ENCODE results near the gene OSBPL10. TPM values are rescaled to one million over a fixed set of nuclear protein-coding genes. Genes with fewer than 3 reads are reported as not detected.

Gene OSBPL10
- total RNA-seq, 2 experiments from 2014 or later, result 0.09 to 0.22 TPM

GRCh38 chr3:31896026-31896425 is 85.0 kb downstream of the OSBPL10 start:
- ATAC-seq (ENCODE audit: low read depth) (no peak), DNase-seq (no peak)
- Mint-ChIP-seq H3K27ac (no peak overlapping the region), H3K4me3 (no peak overlapping the region), H3K27me3 (peaks cover 3% of the 10 kb centered on the region), H3K9me3 (no peaks in the 10 kb centered on the region), H3K4me1 (peaks cover 6% of the 10 kb centered on the region), H3K36me3 (peaks cover 1% of the 10 kb centered on the region)
- POLR2A ChIA-PET, result no interaction called here

- Mint-ChIP-seq H3K27me3 (peaks cover 3% of the 10 kb centered on the region), H3K4me1 (peaks cover 4% of the 10 kb centered on the region), H3K4me3 (no peak overlapping the region), H3K9me3 (no peaks in the 10 kb centered on the region), H3K27ac (no peak overlapping the region), H3K36me3 (peaks cover 1% of the 10 kb centered on the region)
- DNase-seq, result no peak
- POLR2A ChIA-PET, result no interaction called here
- ATAC-seq (ENCODE audit: low read depth), result no peak
Observed at GRCh38 chr3:31895471-31895870, 85.6 kb downstream of the OSBPL10 start.

- no peak for DNase-seq
- Mint-ChIP-seq H3K27me3 (peaks cover 3% of the 10 kb centered on the region), H3K4me1 (peaks cover 1% of the 10 kb centered on the region), H3K27ac (no peak overlapping the region), H3K9me3 (no peaks in the 10 kb centered on the region), H3K4me3 (no peak overlapping the region), H3K36me3 (no peaks in the 10 kb centered on the region)
- ATAC-seq (ENCODE audit: low read depth), result no peak
- POLR2A ChIA-PET, result no interaction called here
Observed at GRCh38 chr3:31892916-31893573, 88.0 kb downstream of the OSBPL10 start.

GRCh38 chr3:31892500-31892899 is 88.6 kb downstream of the OSBPL10 start:
- Mint-ChIP-seq H3K27ac (no peak overlapping the region), H3K9me3 (no peaks in the 10 kb centered on the region), H3K4me1 (peaks cover 1% of the 10 kb centered on the region), H3K36me3 (no peaks in the 10 kb centered on the region), H3K4me3 (no peak overlapping the region), H3K27me3 (peaks cover 3% of the 10 kb centered on the region)
- DNase-seq (no peak), ATAC-seq (ENCODE audit: low read depth) (no peak)
- POLR2A ChIA-PET, result no interaction called here

GRCh38 chr3:31891876-31892455 is 89.1 kb downstream of the OSBPL10 start:
- POLR2A ChIA-PET, result no interaction called here
- H3K27ac Mint-ChIP-seq, result no peak overlapping the region
- no peaks in the 10 kb centered on the region for H3K36me3 Mint-ChIP-seq
- peaks cover 1% of the 10 kb centered on the region for H3K4me1 Mint-ChIP-seq
- H3K4me3 Mint-ChIP-seq, result no peak overlapping the region
- ATAC-seq (ENCODE audit: low read depth) (no peak), DNase-seq (no peak)
- H3K9me3 Mint-ChIP-seq, result no peaks in the 10 kb centered on the region
- H3K27me3 Mint-ChIP-seq, result no peaks in the 10 kb centered on the region

- POLR2A ChIA-PET, result no interaction called here
- Mint-ChIP-seq H3K4me1 (peaks cover 1% of the 10 kb centered on the region), H3K9me3 (no peaks in the 10 kb centered on the region), H3K27me3 (no peaks in the 10 kb centered on the region), H3K36me3 (no peaks in the 10 kb centered on the region), H3K27ac (no peak overlapping the region), H3K4me3 (no peak overlapping the region)
- ATAC-seq (ENCODE audit: low read depth) (no peak), DNase-seq (no peak)
Observed at GRCh38 chr3:31890742-31891469, 90.2 kb downstream of the OSBPL10 start.

GRCh38 chr3:31890007-31890406 is 91.1 kb downstream of the OSBPL10 start:
- no peak for DNase-seq
- H3K36me3 Mint-ChIP-seq, result no peaks in the 10 kb centered on the region
- no peaks in the 10 kb centered on the region for H3K27me3 Mint-ChIP-seq
- no peaks in the 10 kb centered on the region for H3K9me3 Mint-ChIP-seq
- POLR2A ChIA-PET, result no interaction called here
- no peak overlapping the region for H3K27ac Mint-ChIP-seq
- peaks cover 1% of the 10 kb centered on the region for H3K4me1 Mint-ChIP-seq
- H3K4me3 Mint-ChIP-seq, result no peak overlapping the region
- ATAC-seq (ENCODE audit: low read depth), result no peak

- ATAC-seq (ENCODE audit: low read depth), result no peak
- no peak for DNase-seq
- Mint-ChIP-seq H3K9me3 (no peaks in the 10 kb centered on the region), H3K27me3 (no peaks in the 10 kb centered on the region), H3K4me3 (no peak overlapping the region), H3K36me3 (no peaks in the 10 kb centered on the region), H3K27ac (no peak overlapping the region), H3K4me1 (no peaks in the 10 kb centered on the region)
- POLR2A ChIA-PET, result no interaction called here
Observed at GRCh38 chr3:31885235-31885634, 95.8 kb downstream of the OSBPL10 start.

- POLR2A ChIA-PET, result no interaction called here
- H3K9me3 Mint-ChIP-seq, result no peaks in the 10 kb centered on the region
- H3K36me3 Mint-ChIP-seq, result no peaks in the 10 kb centered on the region
- no peaks in the 10 kb centered on the region for H3K27me3 Mint-ChIP-seq
- DNase-seq (no peak), ATAC-seq (ENCODE audit: low read depth) (no peak)
- no peak overlapping the region for H3K27ac Mint-ChIP-seq
- H3K4me1 Mint-ChIP-seq, result no peaks in the 10 kb centered on the region
- H3K4me3 Mint-ChIP-seq, result no peak overlapping the region
Observed at GRCh38 chr3:31884251-31884650, 96.8 kb downstream of the OSBPL10 start.

GRCh38 chr3:31882895-31883294 is 98.2 kb downstream of the OSBPL10 start:
- H3K4me1 Mint-ChIP-seq, result no peaks in the 10 kb centered on the region
- DNase-seq (no peak), ATAC-seq (ENCODE audit: low read depth) (no peak)
- POLR2A ChIA-PET, result interaction anchor here (0.7 kb wide), 1 partner anchor 58 kb away, joined by 3 read pairs; no protein-coding TSS in a partner anchor
- H3K36me3 Mint-ChIP-seq, result no peaks in the 10 kb centered on the region
- H3K27me3 Mint-ChIP-seq, result no peaks in the 10 kb centered on the region
- H3K27ac Mint-ChIP-seq, result no peak overlapping the region
- no peak overlapping the region for H3K4me3 Mint-ChIP-seq
- no peaks in the 10 kb centered on the region for H3K9me3 Mint-ChIP-seq

- no peaks in the 10 kb centered on the region for H3K4me1 Mint-ChIP-seq
- no peak for ATAC-seq (ENCODE audit: low read depth)
- no peak for DNase-seq
- POLR2A ChIA-PET, result no interaction called here
- H3K27ac Mint-ChIP-seq, result no peak overlapping the region
- no peaks in the 10 kb centered on the region for H3K27me3 Mint-ChIP-seq
- H3K9me3 Mint-ChIP-seq, result no peaks in the 10 kb centered on the region
- H3K4me3 Mint-ChIP-seq, result no peak overlapping the region
- no peaks in the 10 kb centered on the region for H3K36me3 Mint-ChIP-seq
Observed at GRCh38 chr3:31882431-31882830, 98.6 kb downstream of the OSBPL10 start.

GRCh38 chr3:31880482-31881078 is 100.5 kb downstream of the OSBPL10 start:
- H3K4me1 Mint-ChIP-seq, result no peaks in the 10 kb centered on the region
- H3K27ac Mint-ChIP-seq, result no peak overlapping the region
- H3K36me3 Mint-ChIP-seq, result no peaks in the 10 kb centered on the region
- H3K9me3 Mint-ChIP-seq, result no peaks in the 10 kb centered on the region
- ATAC-seq (ENCODE audit: low read depth) (no peak), DNase-seq (no peak)
- H3K27me3 Mint-ChIP-seq, result no peaks in the 10 kb centered on the region
- POLR2A ChIA-PET, result no interaction called here
- no peak overlapping the region for H3K4me3 Mint-ChIP-seq

- H3K4me3 Mint-ChIP-seq, result no peak overlapping the region
- no peaks in the 10 kb centered on the region for H3K4me1 Mint-ChIP-seq
- H3K27me3 Mint-ChIP-seq, result no peaks in the 10 kb centered on the region
- H3K36me3 Mint-ChIP-seq, result no peaks in the 10 kb centered on the region
- H3K27ac Mint-ChIP-seq, result no peak overlapping the region
- POLR2A ChIA-PET, result no interaction called here
- ATAC-seq (ENCODE audit: low read depth) (no peak), DNase-seq (no peak)
- H3K9me3 Mint-ChIP-seq, result no peaks in the 10 kb centered on the region
Observed at GRCh38 chr3:31880020-31880419, 101.0 kb downstream of the OSBPL10 start.

- Mint-ChIP-seq H3K36me3 (no peaks in the 10 kb centered on the region), H3K9me3 (no peaks in the 10 kb centered on the region), H3K27me3 (no peaks in the 10 kb centered on the region), H3K4me1 (no peaks in the 10 kb centered on the region), H3K4me3 (no peak overlapping the region), H3K27ac (no peak overlapping the region)
- POLR2A ChIA-PET, result no interaction called here
- DNase-seq, result no peak
- ATAC-seq (ENCODE audit: low read depth), result no peak
Observed at GRCh38 chr3:31879365-31879764, 101.7 kb downstream of the OSBPL10 start.
